GF-D8 (cell line): ENCODE measurements around the gene B4GALT2.

Experiments used
- DNase-seq: peaks from one replicate; lab custom pipeline; 2025; lab: John Stamatoyannopoulos, UW

The B4GALT2 gene

GRCh38 chr1:43946236-43947060 lies 32.6 kb upstream of the B4GALT2 start, which contains the start of gene IPO13:
IPO13 (plus strand) TSS chr1:43946950; CDS start chr1:43947601, 651 bp downstream.
- DNase-seq: peak; percentile 83

- DNase-seq: no peak
Measured at GRCh38 chr1:43947061-43947873, 31.7 kb upstream of the B4GALT2 start.

GRCh38 chr1:43947874-43948437 lies 31.1 kb upstream of the B4GALT2 start:
- DNase-seq: no peak

GRCh38 chr1:43949678-43950077 lies 29.3 kb upstream of the B4GALT2 start:
- DNase-seq: no peak

- no peak for DNase-seq
Measured at GRCh38 chr1:43951021-43951985, 27.7 kb upstream of the B4GALT2 start.

DNA sequence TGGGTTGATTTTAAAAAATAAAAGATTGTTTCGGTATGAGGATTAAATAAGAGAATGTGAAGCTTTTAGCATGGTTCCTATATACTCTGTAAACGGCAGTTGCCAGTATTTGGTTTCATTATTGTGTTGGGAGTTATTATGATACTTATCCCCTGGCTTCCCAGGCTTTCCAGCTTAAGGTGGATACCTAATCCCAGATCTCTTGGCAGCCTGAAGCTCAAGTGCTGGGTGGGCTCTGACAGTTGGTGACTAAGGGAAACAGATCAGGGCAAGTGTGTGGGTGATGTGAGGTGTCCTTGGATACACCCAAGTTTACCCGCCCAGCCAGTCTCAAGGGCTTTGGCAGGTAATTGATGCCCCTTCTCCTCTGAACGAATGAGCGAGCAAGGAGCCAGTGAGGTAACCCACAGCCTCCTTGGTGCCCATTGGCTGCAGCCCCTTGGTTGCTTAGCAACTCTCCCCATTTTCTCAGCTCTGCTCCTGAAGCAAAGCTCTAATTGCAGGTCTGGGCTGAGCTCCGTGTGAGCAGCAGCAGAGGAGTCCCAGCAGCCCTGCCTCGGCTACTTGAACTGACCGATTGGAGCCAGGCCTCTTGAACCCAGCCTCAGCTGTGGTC lies 26.2 kb upstream of the B4GALT2 start:
- no peak for DNase-seq

- no peak for DNase-seq
Measured at GRCh38 chr1:43953361-43953760, 25.6 kb upstream of the B4GALT2 start.

- DNase-seq: no peak
Measured at GRCh38 chr1:43954036-43954435, 25.0 kb upstream of the B4GALT2 start.

GRCh38 chr1:43956234-43956633 lies 22.8 kb upstream of the B4GALT2 start:
- DNase-seq: no peak

- no peak for DNase-seq
Measured at GRCh38 chr1:43957407-43958040, 21.5 kb upstream of the B4GALT2 start.

- no peak for DNase-seq
Measured at GRCh38 chr1:43958351-43959255, 20.4 kb upstream of the B4GALT2 start.

GRCh38 chr1:43960798-43961197 lies 18.2 kb upstream of the B4GALT2 start:
- DNase-seq: no peak

- no peak for DNase-seq
Measured at GRCh38 chr1:43961692-43962091, 17.3 kb upstream of the B4GALT2 start.

GRCh38 chr1:43962324-43962723 lies 16.7 kb upstream of the B4GALT2 start:
- no peak for DNase-seq

- no peak for DNase-seq
Measured at GRCh38 chr1:43963006-43963405, 16.0 kb upstream of the B4GALT2 start.

DNA sequence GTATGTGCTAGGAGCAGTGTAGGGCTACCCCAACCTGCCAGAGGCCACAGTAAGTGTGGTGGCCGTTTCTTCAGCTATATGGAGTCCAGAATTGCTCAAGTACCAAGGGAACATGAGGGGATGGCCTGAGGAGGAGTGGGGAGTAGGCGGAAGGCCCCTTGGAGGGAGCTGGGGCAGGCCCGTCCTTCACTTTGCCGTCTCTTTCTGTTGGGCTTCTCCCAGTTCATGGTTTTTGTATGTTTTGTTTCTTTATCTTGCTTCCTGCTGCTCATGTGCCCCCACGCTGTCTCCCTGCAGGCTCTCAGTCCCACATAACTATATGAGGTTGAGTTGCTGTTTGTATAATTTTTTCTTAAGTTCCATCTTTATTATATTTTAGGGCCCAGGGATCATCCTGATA lies 15.1 kb upstream of the B4GALT2 start:
- DNase-seq: no peak

DNA sequence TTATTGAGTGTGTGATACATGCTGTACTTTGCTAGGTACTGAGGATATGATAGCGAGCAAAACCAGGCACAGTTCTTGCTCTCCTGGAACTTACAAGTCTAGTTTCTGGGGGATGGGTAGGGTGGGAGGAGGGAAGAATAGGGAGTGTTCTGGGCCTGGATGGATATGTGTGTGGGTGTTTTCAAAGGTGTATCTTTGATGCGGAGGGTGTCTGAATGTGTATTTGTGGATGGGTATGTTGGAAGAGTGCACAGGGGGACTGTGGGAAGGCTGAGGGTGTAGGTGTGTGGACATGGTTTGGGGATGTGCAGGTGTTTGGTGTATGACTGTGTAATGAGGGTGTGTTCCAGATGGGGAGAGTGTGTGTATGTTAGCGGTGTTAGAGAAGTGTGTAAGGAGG lies 13.7 kb upstream of the B4GALT2 start:
- no peak for DNase-seq

DNA sequence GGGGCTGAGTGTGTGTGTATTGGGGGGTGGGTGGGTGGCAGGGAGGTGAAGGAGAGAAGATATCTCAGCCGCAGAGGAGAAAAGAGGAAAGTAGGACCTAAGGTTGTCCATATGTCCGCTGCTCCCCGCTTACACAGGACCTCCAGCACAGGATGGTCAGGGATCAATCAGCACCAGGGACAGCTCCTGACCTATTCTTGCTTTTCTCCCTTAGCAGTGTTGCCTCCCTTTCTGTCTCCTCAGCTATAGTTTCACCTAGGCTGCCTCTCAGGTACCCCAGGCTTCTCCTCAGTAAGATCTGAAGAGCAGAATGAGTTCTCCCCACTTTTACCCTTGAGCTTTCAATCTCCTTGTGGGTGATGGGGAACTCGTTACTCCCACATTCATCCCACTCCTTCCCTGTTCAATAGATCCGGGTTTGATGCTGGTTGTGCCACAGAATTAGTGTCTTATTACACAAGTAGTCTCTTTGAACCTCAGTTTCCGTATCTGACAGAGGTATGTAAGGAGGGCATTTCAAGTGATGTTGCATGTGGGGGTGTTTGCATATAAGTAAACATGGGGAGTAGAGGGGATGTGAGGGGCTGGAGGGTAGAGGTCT lies 10.6 kb upstream of the B4GALT2 start:
- no peak for DNase-seq

DNA sequence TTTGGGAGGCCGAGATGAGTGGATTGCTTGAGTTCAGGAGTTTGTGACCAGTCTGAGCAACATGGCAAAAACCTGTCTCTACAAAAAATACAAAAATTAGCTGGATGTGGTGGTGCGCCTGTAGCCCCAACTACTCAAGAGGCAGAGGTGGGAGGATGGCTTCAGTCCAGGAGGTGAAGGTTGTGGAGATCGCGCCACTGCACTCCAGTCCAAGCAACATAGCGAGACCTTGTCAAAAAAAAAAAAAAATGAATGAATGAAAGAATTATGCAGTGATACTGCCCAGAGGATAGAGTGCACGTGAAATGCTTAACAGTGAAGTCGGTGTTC lies 9.6 kb upstream of the B4GALT2 start:
- DNase-seq: no peak
